Thoracic aorta (tissue), 2 donors: Measurements from ENCODE around the gene DHCR24. TPM values are rescaled to one million over a fixed set of nuclear protein-coding genes. Genes with fewer than 3 reads are reported as not detected.

Experiments
- ATAC-seq: fragments of 150-250 bp; one replicate; pipeline ENCODE4 v1.8.0; 2017; ENCODE audit warnings: low read depth; ENCODE audit not compliant: insufficient number of reproducible peaks, low FRiP score
- DNase-seq: peaks from one replicate; pipeline ENCODE4 v3.0.0-alpha.2; 2020; ENCODE audit warnings: low spot score
- H3K27ac ChIP-seq, 2 donors: fragments of 200-600 bp; sonication (generic); 1 replicate in 1 of 2; 2 replicates in 1 of 2; pipeline ENCODE4 v1.5.1; 2016; ENCODE audit warnings: mild to moderate bottlenecking in 2 of 2, moderate library complexity in 2 of 2
- H3K27me3 ChIP-seq: fragments of 200-600 bp; sonication (generic); replicated peaks from 2 replicates; pipeline ENCODE4 v1.6.0; 2016; ENCODE audit warnings: mild to moderate bottlenecking; ENCODE audit not compliant: insufficient read depth
- H3K36me3 ChIP-seq: fragments of 200-600 bp; sonication (generic); one replicate; pipeline ENCODE4 v1.5.1; 2016
- H3K4me1 ChIP-seq, 2 donors: fragments of 200-600 bp; sonication (generic); 1 replicate in 1 of 2; 2 replicates in 1 of 2; pipeline versions ENCODE4 v1.5.1 to v1.6.0; 2016; ENCODE audit warnings: low read depth in 2 of 2, mild to moderate bottlenecking in 1 of 2; ENCODE audit not compliant: control insufficient read depth in 1 of 2
- H3K4me3 ChIP-seq: fragments of 200-600 bp; sonication (generic); 2 replicates; pipeline ENCODE4 v1.5.1; 2016; ENCODE audit warnings: mild to moderate bottlenecking
- H3K9me3 ChIP-seq: fragments of 200-600 bp; sonication (generic); 2 replicates; pipeline ENCODE4 v1.5.1; 2016
- total RNA-seq, 2 donors: library from RNA; depleted of rRNA; stranded (reverse); fragments of >200 nt; gene quantifications; one replicate each; pipeline versions ENCODE4 v1.1.0 to v1.2.3, GENCODE V29; 2016
- TF ChIP-seq, protein P1 (sequence below): fragments of 200-600 bp; sonication (generic); IDR thresholded peaks from one replicate; pipeline ENCODE4 v1.5.1; 2019; ENCODE audit warnings: antibody characterized with exemption

DHCR24 gene
- total RNA-seq, 2 donors from 2014 or later, result 32.1 to 56.4 TPM

DNA sequence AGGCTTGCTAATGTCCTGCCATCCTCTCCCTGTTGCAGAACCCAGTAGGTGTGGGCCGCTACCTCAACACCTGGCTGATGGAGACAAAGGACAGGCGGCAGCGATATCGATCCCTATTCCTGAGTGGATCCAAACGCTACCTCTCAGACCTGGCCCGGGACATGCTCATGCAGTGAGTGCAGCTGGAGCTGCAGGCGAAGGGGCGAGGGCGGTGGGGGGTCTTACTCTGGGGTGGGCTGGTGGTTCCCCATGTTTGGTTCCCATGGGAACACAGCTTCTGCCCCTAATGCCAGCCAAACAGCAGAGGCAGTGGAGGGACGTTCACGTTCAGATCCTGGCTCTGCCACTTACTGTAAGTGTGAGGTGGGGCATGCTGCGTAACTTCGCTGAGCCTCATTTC is 70.0 kb downstream of the DHCR24 start:
- Histone ChIP-seq H3K4me3 (no peak overlapping the region), H3K9me3 (no peaks in the 10 kb centered on the region), H3K27ac (no peak overlapping the region), H3K27me3 (no peaks in the 10 kb centered on the region), H3K36me3 (no peaks in the 10 kb centered on the region), H3K4me1 (no peaks in the 10 kb centered on the region)
- TF ChIP-seq, protein P1, sequence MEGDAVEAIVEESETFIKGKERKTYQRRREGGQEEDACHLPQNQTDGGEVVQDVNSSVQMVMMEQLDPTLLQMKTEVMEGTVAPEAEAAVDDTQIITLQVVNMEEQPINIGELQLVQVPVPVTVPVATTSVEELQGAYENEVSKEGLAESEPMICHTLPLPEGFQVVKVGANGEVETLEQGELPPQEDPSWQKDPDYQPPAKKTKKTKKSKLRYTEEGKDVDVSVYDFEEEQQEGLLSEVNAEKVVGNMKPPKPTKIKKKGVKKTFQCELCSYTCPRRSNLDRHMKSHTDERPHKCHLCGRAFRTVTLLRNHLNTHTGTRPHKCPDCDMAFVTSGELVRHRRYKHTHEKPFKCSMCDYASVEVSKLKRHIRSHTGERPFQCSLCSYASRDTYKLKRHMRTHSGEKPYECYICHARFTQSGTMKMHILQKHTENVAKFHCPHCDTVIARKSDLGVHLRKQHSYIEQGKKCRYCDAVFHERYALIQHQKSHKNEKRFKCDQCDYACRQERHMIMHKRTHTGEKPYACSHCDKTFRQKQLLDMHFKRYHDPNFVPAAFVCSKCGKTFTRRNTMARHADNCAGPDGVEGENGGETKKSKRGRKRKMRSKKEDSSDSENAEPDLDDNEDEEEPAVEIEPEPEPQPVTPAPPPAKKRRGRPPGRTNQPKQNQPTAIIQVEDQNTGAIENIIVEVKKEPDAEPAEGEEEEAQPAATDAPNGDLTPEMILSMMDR, result no peak
- no peak for ATAC-seq
- no peak for DNase-seq

DNA sequence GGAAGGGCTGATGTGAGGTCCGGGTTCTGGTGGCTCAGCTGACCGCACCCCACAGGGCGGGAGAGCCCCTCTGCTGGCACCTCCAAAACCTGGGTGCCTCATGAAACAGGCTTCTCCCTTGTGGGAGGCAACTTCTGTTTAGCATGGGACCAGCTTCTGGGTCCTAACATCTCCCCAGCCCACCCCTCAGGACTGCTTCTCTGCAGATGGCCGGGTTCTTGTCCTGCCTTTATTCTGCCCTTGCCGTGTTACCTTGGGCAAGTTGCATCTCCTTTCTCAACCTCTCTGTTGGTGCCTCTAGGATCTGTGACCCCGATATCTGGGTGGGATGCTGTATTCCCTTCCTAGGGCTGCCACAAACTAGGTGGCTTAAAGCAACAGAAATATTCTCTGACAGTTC is 70.9 kb downstream of the DHCR24 start:
- Histone ChIP-seq H3K9me3 (no peaks in the 10 kb centered on the region), H3K27ac (no peak overlapping the region), H3K27me3 (no peaks in the 10 kb centered on the region), H3K4me3 (no peak overlapping the region), H3K36me3 (no peaks in the 10 kb centered on the region), H3K4me1 (no peaks in the 10 kb centered on the region)
- ATAC-seq (no peak), DNase-seq (no peak)
- TF ChIP-seq, protein P1, result no peak

DNA sequence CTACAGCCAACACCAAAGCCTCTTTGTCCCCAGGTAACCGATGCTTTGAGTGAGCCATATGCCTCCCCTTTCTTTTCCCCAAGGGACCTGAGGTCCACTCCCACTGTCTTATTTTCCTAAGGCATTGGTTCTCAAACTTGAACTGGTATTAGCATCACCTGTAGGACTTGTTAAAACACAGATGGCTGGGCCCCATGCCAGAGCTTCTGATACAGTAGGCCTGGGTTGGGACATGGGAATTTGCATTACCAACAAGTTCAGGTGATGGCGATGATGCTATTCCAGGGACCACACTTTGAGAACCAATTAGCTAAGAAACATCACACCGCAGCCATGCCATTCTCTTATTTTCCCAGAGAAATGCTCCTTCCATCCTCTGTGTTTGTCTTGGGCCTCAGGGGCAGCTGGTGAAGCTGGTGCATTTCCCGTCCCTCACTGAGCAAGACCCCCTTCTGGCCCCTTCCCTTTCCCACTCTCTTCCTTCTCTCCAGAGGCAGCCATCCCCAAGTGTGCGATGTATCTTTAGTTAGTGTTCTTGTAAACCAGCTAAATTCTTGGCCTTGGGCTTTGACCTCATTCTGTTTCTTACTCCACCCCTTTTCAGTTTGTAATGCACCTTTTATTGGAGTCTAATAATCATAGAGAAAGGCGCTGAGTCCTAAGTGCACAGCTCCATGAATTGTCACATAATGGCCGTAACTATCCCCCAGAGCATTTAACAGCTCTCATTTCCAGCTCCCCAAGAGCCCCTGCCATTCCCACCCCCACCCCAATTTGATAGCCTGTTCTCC is 71.7 kb downstream of the DHCR24 start:
- Histone ChIP-seq H3K9me3 (no peaks in the 10 kb centered on the region), H3K36me3 (no peaks in the 10 kb centered on the region), H3K4me3 (no peak overlapping the region), H3K4me1 (no peaks in the 10 kb centered on the region), H3K27ac (no peak overlapping the region), H3K27me3 (no peaks in the 10 kb centered on the region)
- no peak for ATAC-seq
- TF ChIP-seq, protein P1, result no peak
- DNase-seq, result no peak

DNA sequence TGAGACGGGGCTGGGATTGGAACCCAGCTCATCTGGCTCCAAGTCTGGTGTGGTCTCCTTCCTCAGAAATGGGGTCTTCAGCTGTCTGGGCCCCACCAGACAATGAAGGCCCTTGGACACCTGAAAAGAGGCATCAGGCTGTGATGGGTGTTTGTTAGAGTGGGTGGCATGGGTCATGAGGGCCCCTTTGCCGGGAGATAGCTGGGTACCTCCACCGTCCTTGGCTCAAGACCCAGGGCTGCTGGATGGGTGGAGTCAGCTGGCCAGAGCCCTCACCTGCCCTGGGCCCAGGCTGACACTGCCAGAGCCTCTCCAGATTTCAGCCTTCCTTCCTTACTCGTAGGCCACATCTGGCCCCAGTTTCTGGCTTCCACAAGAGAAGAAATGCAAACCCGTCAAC is 72.4 kb downstream of the DHCR24 start:
- DNase-seq, result no peak

DNA sequence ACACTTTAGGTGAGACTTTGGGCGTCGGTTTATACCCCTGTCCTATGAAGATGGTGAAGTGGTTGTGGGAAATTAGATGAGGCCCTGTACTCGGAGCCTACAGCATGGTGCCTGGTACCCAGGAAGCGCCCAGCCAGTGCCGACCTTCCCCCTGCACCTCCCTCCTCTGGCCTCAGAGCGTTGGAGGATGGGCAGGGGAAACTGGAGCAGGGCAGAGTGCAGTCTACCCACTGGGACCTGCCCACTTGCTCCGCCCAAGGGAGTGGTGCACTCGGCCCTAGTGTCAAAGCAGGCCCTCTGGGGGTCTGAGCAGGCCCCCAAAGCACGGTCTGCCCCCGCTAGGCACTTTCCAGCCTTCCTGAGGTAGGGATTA is 72.9 kb downstream of the DHCR24 start:
- H3K27ac ChIP-seq, result no peak overlapping the region
- no peak for ATAC-seq
- no peak for DNase-seq

More for the DNA sequence above, 72.4 kb downstream of the DHCR24 start:
- no peaks in the 10 kb centered on the region for H3K36me3 ChIP-seq
- no peak overlapping the region for H3K4me3 ChIP-seq
- no peaks in the 10 kb centered on the region for H3K27me3 ChIP-seq
- no peaks in the 10 kb centered on the region for H3K9me3 ChIP-seq
- TF ChIP-seq, protein P1, result no peak
- no peaks in the 10 kb centered on the region for H3K4me1 ChIP-seq
- H3K27ac ChIP-seq, result no peak overlapping the region
- ATAC-seq, result no peak

More for the DNA sequence above, 72.9 kb downstream of the DHCR24 start:
- no peaks in the 10 kb centered on the region for H3K4me1 ChIP-seq
- H3K4me3 ChIP-seq, result no peak overlapping the region
- TF ChIP-seq, protein P1, result no peak
- no peaks in the 10 kb centered on the region for H3K36me3 ChIP-seq
- no peaks in the 10 kb centered on the region for H3K27me3 ChIP-seq
- no peaks in the 10 kb centered on the region for H3K9me3 ChIP-seq
